K562 (cell line): ENCODE measurements around the gene HECW1. TPM values are rescaled to one million over a fixed set of nuclear protein-coding genes. Genes with fewer than 3 reads are reported as not detected.
A peak's percentile ranks its signal among the peaks of the same experiment; 100 is the strongest.

Experiments used
- CEBPG ChIP-seq, 3 experiments: fragments of 200-800 bp in 1 of 3; sonication (Bioruptor generic) in 1 of 3; sonication (generic) in 1 of 3; formaldehyde crosslinking in 1 of 3; IDR thresholded peaks in 2 of 3; conservative IDR thresholded peaks in 1 of 3; 2 replicates each; pipeline versions ENCODE4 v1.6.1 to v1.8.0; 2016 to 2022; ENCODE audit warnings: missing compliant biosample characterization in 2 of 3, missing genetic modification characterization in 2 of 3, mild to moderate bottlenecking in 1 of 3, missing genetic modification reagents in 1 of 3
- CREM ChIP-seq: IDR thresholded peaks from 2 replicates; pipeline ENCODE4 v1.6.1; 2014; ENCODE audit warnings: antibody characterized with exemption, low read depth
- CTBP1 ChIP-seq: fragments of 450-650 bp; IDR thresholded peaks from 2 replicates; pipeline ENCODE4 v1.6.1; 2016; ENCODE audit warnings: borderline replicate concordance
- DPF2 ChIP-seq: fragments of 450-650 bp; IDR thresholded peaks from 2 replicates; pipeline ENCODE4 v1.6.1; 2016
- EP300 ChIP-seq: IDR thresholded peaks from 2 replicates; pipeline ENCODE4 v1.6.1; 2012; ENCODE audit warnings: low read length, improper control_type of control experiment
- KAT7 ChIP-seq: sonication (generic); formaldehyde crosslinking; IDR thresholded peaks from 2 replicates; pipeline ENCODE4 v1.8.0; 2022; ENCODE audit warnings: missing genetic modification reagents, mild to moderate bottlenecking, borderline replicate concordance
- LEF1 ChIP-seq: fragments of 450-650 bp; IDR thresholded peaks from 2 replicates; pipeline ENCODE4 v1.6.1; 2016; ENCODE audit warnings: mild to moderate bottlenecking
- MAFG ChIP-seq: fragments of 450-650 bp; conservative IDR thresholded peaks from 2 replicates; pipeline ENCODE4 v1.6.1; 2016; ENCODE audit warnings: missing genetic modification characterization, missing compliant biosample characterization
- MYC ChIP-seq, 2 experiments: fragments of 250-450 bp in 1 of 2; sonication (Bioruptor Pico) in 1 of 2; IDR thresholded peaks; 2 replicates each; pipeline versions ENCODE4 v1.5.1 to v1.6.1; 2012 to 2021; ENCODE audit warnings: low read depth in 2 of 2, borderline replicate concordance in 1 of 2, improper control_type of control experiment in 1 of 2, low read length in 1 of 2, mild to moderate bottlenecking in 1 of 2, moderate library complexity in 1 of 2
- NFE2 ChIP-seq: IDR thresholded peaks from 2 replicates; pipeline ENCODE4 v1.6.1; 2014; ENCODE audit warnings: antibody characterized with exemption, low read depth
- NFE2L1 ChIP-seq: fragments of 450-650 bp; IDR thresholded peaks from 2 replicates; pipeline ENCODE4 v1.6.1; 2016; ENCODE audit warnings: missing genetic modification characterization, low read depth, mild to moderate bottlenecking, missing compliant biosample characterization, moderate library complexity, borderline replicate concordance
- PKNOX1 ChIP-seq: fragments of 450-650 bp; IDR thresholded peaks from 2 replicates; pipeline ENCODE4 v1.6.1; 2016
- SMARCA4 ChIP-seq: fragments of 450-650 bp; IDR thresholded peaks from 2 replicates; pipeline ENCODE4 v1.6.1; 2016
- SMARCA5 ChIP-seq: fragments of 450-650 bp; IDR thresholded peaks from 2 replicates; pipeline ENCODE4 v1.6.1; 2016
- SRF ChIP-seq, 2 experiments: fragments of 250-450, 450-650 bp in 1 of 2; sonication (Bioruptor Pico) in 1 of 2; sonication (generic) in 1 of 2; formaldehyde crosslinking; IDR thresholded peaks; 2 replicates each; pipeline versions ENCODE4 v1.5.0 to v1.5.1; 2020 to 2022; ENCODE audit warnings: mild to moderate bottlenecking in 1 of 2, missing genetic modification reagents in 1 of 2
- XRCC3 ChIP-seq: fragments of 450-650 bp; IDR thresholded peaks from 2 replicates; pipeline ENCODE4 v1.6.1; 2017; ENCODE audit warnings: mild to moderate bottlenecking, moderate library complexity
- ZNF174 ChIP-seq: fragments of 250-450 bp; sonication (Bioruptor Pico); IDR thresholded peaks from 2 replicates; pipeline ENCODE4 v1.4.0; 2020; ENCODE audit warnings: mild to moderate bottlenecking
- ZNF197 ChIP-seq: fragments of 200-800 bp; sonication (Bioruptor generic); IDR thresholded peaks from 2 replicates; pipeline ENCODE4 v1.6.1; 2016; ENCODE audit warnings: low read depth, missing genetic modification characterization, missing compliant biosample characterization
- ZNF316 ChIP-seq: fragments of 450-650 bp; IDR thresholded peaks from 2 replicates; pipeline ENCODE4 v1.6.1; 2016
- polyA plus RNA-seq, 8 experiments: library from polyadenylated mRNA; depleted of rRNA in 4 of 8; stranded (reverse) in 5 of 8; unstranded in 3 of 8; fragments of >200 nt; fragmentation: Nextera tagmentation in 2 of 8; fragmentation: Illumina TruSeq in 1 of 8; extraction: Ambion mirVana in 2 of 8; extraction: Trizol in 1 of 8; gene quantifications; 2 replicates each; pipeline versions ENCODE4 v1.2.1 to v1.2.3, GENCODE V29; 2011 to 2014; ENCODE audit warnings: inconsistent platforms in 1 of 8, missing spikeins in 1 of 8
- total RNA-seq, 7 experiments: library from RNA; depleted of rRNA in 6 of 7; stranded (reverse); fragments of >200 nt in 6 of 7; fragmentation: Illumina TruSeq in 2 of 7; extraction: Trizol in 2 of 7; gene quantifications; 2 replicates each; pipeline versions ENCODE4 v1.2.1 to v1.2.3, GENCODE V29; 2011 to 2021; ENCODE audit warnings: low replicate concordance in 1 of 7
- TF ChIP-seq, protein P1 (sequence below): sonication (generic); formaldehyde crosslinking; IDR thresholded peaks from 2 replicates; pipeline ENCODE4 v1.8.0; 2022; ENCODE audit warnings: mild to moderate bottlenecking, missing genetic modification reagents, borderline replicate concordance
- TF ChIP-seq, protein P2 (sequence below): sonication (generic); formaldehyde crosslinking; IDR thresholded peaks from 2 replicates; pipeline ENCODE4 v1.8.0; 2022; ENCODE audit warnings: mild to moderate bottlenecking, missing genetic modification reagents

HECW1 gene
- total and polyA plus RNA-seq, 9 of the 15 experiments (the other 6 are each of a cell fraction or from before 2014, with no cell fraction given), result 0.07 to 0.31 (median 0.13) TPM; not detected in 4

DNA sequence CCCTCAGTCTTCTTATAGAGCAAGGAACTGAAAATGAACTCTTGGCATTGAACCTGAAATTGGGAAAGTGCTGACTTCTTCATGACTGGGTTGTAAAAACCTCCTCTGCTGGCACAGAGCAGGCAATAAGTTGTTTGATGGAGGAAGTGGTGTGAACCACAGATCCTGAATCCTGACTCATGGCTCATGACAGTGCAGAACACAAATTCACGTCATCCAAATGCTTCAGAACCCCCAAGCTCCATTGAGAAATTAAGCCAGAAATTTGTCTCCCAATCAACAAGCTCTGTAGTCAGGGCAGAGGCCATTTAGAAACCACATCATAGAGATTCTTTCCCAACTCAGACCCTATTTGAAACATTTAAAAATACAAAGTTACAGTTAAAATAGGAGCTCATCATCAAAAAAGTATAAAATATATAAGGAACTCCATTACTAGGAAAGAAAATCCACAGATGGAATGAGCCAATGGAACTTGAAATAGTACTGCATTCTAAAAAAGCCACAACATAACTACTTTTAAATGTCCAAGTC is 460.1 kb downstream of the HECW1 start (continued):
- TF ChIP-seq ZNF174 (CRISPR knock-in tag) (no peak), SMARCA4 (peak; percentile 80), MYC (IDR thresholded peaks at IDR 0.05; ENCODE audit: low read depth, low read length) (0 out of 2 replicates have a peak, but pooled peaks have one; percentile 13), MYC (CRISPR knock-in tag; IDR thresholded peaks at IDR 0.05; ENCODE audit: borderline replicate concordance, low read depth) (no peak), SMARCA5 (no peak), LEF1 (peak; percentile 62), SRF (CRISPR knock-in tag; IDR thresholded peaks at IDR 0.05) (no peak), CREM (peak; percentile 93), KAT7 (CRISPR knock-in tag) (no peak), NFE2L1 (tag) (peak; percentile 56; the same call in 1 of the 2 replicates), NFE2 (peak; percentile 99), PKNOX1 (peak; percentile 29; the same call in 1 of the 2 replicates), CEBPG (CRISPR knock-in tag; IDR thresholded peaks at IDR 0.05) (no peak), CEBPG (tag; conservative IDR thresholded peaks at IDR 0.05 in 1 of 2, IDR thresholded peaks at IDR 0.05 in 1 of 2) (peak; percentile 56 to 61; a peak in 3 of 4 replicates), MAFG (tag) (peak; percentile 92), XRCC3 (no peak), EP300 (peak; percentile 64; the same call in 1 of the 2 replicates), ZNF197 (CRISPR knock-in tag) (peak; percentile 73; the same call in 1 of the 2 replicates), DPF2 (peak; percentile 79), CTBP1 (peak; percentile 74; the same call in 1 of the 2 replicates), ZNF316 (peak; percentile 97)
- TF ChIP-seq, protein P1, sequence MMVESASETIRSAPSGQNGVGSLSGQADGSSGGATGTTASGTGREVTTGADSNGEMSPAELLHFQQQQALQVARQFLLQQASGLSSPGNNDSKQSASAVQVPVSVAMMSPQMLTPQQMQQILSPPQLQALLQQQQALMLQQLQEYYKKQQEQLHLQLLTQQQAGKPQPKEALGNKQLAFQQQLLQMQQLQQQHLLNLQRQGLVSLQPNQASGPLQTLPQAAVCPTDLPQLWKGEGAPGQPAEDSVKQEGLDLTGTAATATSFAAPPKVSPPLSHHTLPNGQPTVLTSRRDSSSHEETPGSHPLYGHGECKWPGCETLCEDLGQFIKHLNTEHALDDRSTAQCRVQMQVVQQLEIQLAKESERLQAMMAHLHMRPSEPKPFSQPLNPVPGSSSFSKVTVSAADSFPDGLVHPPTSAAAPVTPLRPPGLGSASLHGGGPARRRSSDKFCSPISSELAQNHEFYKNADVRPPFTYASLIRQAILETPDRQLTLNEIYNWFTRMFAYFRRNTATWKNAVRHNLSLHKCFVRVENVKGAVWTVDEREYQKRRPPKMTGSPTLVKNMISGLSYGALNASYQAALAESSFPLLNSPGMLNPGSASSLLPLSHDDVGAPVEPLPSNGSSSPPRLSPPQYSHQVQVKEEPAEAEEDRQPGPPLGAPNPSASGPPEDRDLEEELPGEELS (CRISPR knock-in tag), result no peak
- TF ChIP-seq, protein P2, sequence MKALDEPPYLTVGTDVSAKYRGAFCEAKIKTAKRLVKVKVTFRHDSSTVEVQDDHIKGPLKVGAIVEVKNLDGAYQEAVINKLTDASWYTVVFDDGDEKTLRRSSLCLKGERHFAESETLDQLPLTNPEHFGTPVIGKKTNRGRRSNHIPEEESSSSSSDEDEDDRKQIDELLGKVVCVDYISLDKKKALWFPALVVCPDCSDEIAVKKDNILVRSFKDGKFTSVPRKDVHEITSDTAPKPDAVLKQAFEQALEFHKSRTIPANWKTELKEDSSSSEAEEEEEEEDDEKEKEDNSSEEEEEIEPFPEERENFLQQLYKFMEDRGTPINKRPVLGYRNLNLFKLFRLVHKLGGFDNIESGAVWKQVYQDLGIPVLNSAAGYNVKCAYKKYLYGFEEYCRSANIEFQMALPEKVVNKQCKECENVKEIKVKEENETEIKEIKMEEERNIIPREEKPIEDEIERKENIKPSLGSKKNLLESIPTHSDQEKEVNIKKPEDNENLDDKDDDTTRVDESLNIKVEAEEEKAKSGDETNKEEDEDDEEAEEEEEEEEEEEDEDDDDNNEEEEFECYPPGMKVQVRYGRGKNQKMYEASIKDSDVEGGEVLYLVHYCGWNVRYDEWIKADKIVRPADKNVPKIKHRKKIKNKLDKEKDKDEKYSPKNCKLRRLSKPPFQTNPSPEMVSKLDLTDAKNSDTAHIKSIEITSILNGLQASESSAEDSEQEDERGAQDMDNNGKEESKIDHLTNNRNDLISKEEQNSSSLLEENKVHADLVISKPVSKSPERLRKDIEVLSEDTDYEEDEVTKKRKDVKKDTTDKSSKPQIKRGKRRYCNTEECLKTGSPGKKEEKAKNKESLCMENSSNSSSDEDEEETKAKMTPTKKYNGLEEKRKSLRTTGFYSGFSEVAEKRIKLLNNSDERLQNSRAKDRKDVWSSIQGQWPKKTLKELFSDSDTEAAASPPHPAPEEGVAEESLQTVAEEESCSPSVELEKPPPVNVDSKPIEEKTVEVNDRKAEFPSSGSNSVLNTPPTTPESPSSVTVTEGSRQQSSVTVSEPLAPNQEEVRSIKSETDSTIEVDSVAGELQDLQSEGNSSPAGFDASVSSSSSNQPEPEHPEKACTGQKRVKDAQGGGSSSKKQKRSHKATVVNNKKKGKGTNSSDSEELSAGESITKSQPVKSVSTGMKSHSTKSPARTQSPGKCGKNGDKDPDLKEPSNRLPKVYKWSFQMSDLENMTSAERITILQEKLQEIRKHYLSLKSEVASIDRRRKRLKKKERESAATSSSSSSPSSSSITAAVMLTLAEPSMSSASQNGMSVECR (CRISPR knock-in tag), result no peak
